Stimulated activated CD8-positive, alpha-beta memory T cell treated with anti-CD3 and anti-CD28 coated beads, Interleukin-4, amount 100 ng/mL, for 24 hours (primary cell): Measurements from ENCODE around the gene CDC42BPG.
A peak's percentile ranks its signal among the peaks of the same experiment; 100 is the strongest.

Experiments
- DNase-seq: peaks from one replicate; pipeline ENCODE4 v3.0.0-alpha.2; 2020; ENCODE audit warnings: low read depth

The CDC42BPG gene

DNA sequence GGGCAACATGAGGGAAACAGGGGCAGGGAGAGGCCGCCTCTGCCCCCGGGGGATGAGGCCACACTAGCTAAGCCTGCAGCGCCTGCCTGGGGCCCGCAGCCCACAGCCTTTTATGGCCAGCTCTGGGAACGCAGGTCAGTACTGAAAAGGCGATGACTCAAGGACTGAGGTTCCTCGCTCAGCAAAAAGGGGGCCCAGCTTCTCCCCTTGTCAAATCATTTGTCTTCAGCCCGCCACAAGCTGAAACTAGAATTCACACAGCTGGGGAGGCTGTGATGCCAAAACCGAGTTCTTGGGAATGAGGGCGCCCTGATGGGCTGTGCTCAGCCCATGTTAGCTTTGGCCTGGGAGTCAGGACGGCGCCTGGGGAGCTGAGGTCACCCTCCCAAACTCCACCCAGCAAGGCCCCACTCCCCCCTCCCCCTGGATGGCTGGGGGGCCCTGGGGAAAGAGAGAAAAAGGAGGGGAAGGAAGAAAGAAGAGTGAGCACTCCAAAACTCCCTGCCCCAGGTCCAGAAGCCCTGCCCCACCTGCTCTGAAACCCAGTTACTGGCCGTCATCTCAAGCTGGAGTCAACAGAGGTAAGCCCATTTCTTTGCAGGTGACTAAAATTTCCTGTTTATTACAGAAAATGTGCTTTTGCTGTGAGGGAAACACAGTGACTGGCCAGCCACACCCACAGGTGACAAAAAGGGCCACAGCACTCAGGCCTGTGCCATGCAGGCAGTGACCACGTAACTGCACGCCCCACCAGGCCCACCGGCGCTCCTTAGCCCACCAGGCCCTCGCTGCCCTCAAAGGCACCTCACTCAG lies 20.2 kb upstream of the CDC42BPG start:
- peak; percentile 56 for DNase-seq

DNA sequence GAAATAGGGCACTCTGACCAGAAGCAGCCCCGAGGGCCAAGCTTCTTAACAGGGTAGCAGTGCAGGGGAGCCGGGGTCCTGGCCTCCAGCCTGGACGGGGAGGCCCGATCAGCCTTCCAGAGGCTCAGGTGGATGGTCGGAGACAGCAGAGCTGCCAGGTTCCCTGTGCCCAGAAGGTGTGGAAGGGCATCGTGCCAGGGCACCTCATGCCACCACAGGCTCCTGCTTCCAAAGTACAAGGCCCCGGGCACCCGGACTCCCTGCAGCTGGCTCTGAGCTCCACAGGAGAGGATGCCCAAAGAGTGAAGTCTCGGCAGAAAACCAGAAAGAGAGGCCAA lies 19.7 kb upstream of the CDC42BPG start:
- no peak for DNase-seq

DNA sequence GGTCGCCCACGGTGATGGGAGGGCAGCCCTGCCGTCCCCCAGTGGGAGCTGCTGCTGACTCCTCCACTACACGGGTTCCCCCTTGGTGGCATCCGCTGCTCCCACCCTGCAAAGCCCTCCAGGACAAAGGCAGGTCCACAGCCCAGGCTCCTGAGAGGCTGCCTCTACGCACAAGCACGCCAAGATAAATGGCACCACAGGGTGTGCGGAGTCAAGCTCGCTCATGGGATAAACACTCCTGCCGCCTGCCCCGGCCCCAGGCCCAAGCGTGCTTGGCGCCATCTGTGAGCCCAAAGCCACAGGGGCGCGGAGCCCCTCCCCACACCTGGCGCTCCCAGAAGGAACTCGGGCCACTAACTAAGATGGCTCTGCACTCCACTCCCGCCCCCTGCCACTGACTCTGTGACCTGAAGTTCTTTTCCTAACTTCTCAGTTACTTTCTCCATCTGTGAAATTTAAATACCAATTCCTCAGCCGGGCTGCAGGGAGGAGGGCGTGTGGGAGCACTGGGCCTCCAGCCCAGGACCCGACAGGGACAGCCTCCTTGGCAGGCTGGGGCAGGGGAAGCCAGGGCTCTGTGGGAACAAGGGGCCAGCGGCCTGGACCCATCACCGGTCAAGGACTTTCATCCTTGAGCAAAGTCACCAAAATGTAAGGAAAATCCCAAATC lies 19.1 kb upstream of the CDC42BPG start:
- no peak for DNase-seq

DNA sequence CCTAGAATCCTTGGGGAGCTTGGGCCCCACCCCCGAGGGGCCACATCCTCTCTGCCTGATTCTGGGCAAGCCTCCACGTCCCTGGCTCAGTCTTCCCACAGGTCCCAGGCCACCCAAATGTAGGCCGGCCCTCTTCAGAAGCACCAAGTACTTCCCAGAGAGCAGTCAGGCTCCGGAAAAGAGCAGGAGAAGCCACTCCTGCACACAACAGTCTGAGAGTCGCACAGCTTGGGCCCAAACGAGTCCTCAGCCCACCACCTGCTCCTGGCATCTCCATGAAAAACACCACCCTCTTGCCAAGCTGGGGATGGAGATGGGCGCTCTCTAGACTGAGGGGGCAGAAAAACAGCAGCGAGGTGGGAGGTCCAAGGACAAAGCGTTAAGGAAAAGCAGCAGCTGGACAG lies 18.5 kb upstream of the CDC42BPG start:
- no peak for DNase-seq

DNA sequence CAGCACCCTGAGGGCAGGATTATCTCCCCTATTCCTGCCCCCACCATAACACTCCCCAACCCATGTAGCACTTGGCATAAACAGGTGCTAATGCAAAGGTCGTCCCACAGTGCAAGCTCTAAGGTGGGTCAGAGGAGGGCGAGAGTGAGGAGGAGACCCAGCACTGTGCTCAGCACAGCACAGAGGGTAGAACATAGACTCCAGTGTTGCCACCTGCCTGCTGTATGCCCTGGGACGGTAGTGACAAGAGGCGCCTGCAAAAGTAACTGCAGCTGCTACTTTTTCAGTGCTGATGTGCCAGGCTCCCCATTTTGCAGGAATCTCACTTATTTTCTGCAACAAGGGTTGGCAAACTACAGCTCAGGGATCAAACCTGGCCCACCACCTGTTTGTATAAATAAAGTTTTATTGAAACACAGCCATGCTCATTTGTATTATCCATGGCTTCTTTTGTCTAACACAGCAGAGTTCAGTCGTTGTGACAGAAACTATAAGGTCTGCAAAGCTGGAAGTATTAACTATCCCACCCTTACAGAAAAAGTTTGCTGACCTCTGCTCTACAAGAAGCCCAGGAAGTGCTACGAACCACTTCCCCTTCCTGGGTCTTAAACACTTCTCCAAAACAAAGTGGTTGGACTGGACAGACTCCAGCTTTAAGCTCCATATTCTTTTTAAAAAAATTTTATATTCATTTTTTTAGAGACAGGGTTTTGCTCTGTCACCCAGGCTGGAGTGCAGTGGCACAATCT lies 16.9 kb upstream of the CDC42BPG start:
- no peak for DNase-seq

DNA sequence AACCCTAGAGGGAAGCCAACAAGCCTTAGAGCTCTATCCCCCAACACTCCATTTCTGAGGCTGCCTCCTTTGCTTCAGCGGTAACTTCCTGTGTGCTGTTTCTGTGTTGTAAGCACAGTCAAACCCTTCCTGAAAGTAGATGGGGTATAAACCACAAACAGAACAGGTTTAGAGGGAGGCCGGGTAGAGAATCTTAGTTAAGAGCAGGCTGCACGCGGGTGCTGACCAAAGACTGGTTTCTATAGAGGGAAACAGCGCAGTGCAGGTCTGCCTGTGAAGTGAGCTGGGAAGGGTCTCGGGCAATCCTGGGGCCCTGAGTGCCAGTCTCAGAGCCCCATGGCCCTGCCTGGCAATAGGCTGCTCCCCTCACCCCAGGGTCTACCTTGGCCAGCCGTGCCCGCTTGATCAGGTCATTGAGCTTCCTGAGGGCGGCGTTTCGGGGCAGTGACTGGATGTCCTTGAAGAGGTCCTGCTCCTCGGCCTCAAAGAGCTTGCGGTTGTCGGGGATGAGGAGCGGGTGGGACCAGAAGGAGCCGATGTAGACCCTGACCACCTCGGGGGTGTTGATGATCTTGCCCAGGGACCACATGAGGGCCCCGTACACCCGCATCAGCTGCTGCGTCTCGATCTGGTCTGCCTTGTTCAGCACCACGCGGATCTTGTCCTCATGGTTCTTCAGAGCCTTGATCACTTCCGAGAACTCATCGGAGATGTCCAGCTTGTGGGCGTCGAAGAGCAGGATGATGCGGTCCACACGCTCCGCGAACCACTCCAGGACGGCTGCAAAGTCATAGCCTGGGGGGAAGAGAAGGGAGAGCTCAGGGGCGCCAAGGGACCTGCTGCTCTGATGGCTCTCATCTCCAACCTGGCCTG lies 15.3 kb upstream of the CDC42BPG start:
- DNase-seq = peak; percentile 49

DNA sequence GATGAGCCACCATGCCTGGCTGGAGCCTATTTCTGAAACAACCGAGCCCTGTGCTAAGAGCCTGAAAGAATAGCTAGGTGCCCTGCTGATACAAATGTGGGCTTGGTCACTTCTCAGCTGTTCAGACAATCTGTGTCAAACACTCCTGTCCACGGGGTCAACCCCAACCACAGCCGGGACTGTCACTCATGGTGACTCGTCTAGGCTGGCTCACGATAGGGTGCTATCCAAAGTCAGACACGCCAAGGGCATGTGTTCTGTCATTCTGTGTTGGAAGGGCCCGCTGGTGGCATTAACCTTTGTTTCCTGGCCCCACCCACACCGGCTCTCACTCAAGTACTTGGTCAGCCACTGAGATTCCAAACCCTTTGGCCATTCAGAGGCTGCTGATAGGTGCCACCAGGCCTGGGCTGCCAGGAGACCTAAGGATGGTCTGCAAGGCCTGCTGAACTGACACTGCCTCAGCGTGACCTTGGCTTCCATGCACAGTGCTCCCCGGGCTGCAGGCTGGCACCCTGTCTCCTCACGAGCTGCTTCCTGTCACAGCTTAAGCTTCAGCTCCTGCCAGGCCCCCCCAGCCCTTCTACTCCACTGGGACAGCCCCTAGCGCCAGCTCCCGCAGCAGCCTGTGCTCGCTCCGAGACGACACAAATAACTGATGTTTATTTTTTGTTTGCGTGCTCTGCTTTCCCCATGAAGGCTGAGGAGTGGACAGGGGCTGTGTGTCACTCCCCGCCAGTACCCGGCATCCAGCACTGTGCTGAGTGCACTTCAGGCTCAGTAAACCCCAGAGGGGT lies 14.2 kb upstream of the CDC42BPG start:
- DNase-seq = no peak

DNA sequence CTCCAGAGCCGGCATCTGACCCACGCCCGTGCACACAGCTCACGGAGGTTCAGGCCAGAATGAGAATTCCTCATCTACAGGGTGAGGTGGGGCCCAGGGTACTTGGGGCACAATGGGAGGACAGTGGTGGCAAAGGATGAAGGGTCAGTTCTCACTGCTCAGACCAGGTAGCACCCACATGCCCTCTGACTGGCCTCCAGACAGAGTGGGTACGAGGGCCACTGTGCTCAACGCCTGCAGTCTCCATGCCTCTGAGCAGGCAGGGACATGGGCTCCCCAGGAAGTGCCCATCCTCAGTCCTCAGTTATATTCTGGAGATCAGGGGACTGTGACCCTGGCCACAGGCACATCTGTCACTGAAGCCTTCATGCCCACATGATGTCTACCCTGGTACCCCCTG lies 13.0 kb upstream of the CDC42BPG start:
- no peak for DNase-seq

DNA sequence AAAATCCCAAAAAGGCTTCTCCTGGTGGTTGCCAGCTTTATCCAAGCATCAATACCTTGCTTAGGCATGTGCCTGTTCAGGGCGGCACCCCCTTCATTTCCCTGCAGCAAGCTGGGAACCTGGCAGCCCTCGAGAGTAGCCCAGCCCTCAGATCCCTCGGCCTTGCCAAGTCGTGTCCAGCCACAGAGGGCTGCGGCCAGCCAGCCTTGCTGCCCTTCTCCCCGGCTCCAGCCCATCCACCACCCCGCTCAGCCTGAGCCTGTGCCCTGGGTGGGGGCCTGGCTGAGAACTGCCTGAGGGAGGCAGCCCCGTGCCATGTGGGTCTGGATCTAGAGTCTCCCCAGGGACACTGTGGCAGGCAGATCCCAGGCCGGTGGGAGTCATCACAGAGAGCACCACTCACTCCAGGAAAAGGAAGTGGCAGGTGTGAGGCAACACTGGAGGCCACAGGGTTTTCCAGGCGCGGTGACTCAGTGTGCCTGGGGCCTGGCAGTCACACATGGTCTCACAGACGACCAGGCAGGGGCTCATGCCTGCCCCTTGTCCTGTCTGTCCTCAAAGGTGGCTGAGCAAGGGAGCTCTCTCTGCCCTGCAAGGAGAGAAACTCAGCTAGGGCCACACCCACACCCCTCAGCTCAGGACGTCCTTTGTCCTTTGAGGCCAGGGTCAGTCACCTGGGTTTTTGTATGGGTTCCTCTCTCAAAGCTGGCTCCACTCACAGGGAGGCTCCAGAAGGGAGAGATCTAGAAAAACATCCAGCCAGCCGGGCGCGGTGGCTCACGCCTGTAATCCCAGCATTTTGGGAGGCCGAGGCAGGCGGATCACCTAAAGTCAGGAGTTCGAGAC lies 12.2 kb upstream of the CDC42BPG start:
- DNase-seq = peak; percentile 51

DNA sequence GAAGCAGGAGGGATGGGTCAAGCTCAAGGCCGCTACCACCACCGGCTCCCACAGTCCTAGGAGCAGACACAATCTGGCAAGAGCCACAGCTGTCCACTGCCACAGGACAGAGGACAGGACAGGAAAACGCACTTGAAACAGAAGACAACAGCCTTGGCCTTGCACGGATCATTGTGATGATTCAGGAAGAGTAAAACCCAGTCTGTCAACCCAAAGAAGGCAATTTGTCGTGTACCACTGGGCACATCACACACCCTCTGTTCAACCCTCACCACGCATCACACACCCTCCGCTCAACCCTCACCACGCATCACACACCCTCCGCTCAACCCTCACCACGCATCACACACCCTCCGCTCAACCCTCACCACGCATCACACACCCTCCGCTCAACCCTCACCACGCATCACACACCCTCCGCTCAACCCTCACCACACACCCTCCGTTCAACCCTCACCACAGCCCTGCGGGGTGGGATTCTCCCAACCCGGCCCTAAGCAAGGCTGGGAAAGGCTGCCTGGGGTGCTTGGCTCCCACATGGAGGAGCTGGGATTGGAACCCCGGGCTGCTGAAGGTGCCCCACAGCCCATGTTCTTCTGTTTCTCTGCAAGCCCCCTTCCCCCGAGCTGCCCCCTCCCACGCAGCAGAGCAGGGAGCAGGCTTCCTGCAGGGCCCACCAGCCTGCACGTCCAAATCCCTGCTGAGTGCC lies 11.3 kb upstream of the CDC42BPG start:
- no peak for DNase-seq

DNA sequence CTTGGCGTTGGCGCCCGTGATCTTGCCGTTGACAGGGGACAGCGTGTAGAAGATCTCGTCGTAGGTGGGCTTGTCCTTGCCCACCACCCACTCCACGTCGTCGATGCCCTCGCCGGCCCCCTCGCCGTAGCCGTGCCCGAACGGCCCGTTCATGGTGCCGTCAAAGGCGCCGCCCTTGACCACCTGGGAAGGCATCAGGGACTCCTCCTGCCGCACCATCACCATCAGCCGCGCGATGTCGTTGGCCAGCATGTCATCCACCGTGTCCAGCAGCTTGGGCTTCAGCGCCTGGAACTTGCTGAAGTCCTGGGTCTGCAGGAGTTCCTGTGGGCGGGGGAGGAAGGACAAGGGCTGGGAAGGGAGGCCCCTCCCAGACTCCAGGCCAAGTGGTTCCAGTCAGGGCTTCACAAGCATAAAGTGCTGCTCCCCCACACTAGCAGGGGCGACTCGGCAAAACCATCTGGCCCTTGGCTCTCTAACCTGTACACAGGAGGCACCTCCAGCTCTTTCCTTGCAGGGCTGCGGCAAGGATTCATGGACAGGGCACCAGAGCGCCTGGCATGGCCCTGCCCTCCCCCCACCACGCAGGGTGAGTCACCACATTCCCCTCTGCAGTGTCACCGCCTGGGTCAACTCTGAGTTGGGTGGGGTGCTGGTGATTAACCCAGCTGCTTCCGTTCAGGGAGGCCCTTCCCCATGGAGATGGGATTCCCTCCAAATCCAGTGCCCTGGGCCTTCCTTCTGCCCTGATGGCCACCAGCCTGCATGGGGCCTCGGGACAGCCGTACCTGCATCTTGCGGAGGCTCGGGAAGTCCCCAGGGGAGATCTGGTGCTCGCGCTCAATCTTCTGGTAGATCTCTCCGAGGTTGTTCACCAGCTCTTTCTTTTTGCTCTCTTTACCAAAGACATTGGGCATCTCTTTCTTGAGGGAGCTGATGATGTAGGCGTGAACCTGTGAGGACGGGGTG lies 10.4 kb upstream of the CDC42BPG start:
- no peak for DNase-seq

DNA sequence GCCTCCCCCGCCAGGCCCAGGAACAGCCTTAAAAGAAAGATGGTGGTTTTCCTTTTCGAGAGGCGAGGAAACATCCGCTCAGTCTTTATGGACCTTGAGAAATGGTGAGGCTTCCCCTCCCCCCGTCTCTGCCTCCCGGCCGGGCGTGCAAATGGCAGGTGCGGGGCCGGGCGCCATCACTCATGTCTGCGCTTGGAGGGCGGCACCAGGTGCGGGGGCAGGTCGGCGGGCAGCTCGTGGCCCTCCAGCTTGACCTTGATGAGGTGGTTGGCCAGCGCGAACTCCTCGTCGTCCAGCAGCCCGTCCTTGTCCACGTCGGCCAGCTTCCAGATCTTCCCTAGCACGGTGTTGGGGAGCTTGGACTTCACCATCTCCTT lies 9.7 kb upstream of the CDC42BPG start:
- DNase-seq = no peak

DNA sequence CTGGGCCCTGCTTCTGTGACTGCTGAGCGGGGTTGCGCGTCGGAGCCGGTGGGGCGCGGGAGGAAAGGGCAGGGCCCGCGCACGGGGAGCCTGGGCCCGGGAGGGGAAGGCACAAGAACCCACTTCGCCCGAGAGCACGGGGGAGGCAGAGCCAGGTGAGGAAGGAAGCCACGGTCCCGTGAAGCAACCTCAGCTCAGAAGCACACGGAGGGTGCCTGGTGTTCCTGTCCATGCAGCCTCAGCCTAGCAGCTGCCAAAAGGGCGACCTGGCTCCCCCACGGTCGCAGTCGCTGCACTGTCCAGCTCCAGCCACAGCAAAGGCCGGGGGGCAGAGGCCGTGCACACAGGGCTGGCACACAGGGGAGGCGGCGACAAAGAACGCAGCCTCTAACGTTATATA lies 9.3 kb upstream of the CDC42BPG start:
- DNase-seq = no peak

DNA sequence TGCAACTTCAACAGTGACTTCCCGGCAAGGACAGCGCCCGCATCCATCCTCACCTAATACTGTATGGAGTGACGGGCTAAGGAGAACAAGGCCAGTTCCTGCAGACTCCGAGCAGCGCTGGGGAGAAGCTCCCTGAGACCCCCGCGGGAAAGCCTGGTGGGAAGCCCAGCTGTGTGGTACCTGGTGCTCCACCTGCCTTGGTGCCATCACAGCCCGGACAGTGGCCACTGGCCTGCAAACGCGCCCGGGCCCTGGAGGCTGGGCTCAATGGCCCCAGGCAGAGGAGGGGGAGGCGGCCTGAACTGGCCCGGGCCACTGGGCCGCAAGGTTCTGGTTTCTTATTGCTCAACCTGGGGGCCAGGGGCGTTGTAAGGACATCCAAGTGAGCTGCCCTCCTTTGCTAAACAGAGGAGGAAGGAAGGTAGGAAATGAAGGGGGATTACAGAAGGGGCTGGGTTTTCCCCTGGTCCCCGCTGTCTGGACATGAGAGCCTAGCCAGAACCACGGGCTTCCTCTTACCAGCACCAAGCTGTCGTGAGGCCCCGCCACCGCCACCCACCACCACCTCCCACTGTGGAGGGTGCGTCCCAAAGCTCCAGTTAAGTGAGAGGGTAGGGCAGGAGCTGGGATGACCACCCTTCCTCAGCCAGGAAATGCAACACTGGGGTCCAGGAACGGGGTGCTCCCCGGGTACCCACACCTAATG lies 8.5 kb upstream of the CDC42BPG start:
- no peak for DNase-seq

DNA sequence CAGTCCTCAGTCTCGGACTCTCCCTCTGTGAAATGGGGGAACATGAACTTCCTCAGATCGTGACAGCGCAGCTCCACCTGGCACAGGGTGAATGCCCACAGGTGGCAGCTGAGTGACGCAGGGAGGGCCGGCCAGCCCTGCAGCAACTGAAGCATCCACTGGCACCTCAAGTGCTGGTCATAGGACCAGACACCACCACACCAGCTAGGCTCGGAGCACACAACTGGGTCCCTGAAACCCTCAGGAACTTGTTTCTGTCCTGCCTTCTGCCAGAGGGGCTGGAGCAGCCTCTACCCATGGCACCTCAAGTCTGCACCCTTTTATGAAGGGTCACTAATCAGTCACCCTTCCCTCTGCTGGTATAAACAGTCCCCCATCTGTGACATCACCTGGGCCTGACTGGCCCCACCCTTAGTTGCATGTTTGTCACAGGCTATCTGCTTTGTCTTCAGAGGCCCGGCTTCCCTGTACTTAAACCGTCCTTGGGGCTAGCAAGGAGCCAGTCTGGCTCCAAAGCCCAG lies 7.4 kb upstream of the CDC42BPG start:
- DNase-seq = no peak

DNA sequence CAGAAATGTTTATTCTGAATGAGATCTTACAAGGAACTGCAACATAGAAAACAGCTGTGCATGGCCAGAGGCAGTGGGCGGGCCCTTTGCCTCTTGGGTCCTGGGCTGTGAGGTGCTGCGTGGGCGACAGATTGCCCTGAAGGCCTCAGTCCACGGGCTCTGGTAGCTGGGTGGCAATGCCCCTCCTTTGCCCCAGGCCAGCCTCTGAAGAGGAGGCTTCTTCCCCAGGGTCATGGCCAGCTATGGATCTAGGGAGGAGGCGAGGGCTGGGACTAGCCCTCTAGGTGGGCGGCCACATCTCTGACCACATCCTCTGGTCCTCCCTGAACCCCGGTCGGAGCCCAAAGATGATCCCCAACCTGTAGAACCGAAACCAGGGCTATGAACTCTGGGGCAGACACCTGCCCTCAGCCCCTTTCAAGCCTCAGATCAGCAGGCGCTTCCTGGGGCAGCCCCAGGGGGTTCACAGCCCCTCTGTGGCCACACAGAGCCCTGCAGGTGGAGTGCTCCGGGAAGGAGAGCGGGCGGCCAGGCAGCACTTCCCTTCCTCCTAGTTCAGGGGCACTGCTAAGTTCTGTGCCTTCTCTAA lies 6.6 kb upstream of the CDC42BPG start:
- DNase-seq = peak; percentile 48
